HG02840 (cell line): ENCODE data around the gene NEB.
A peak's percentile ranks its signal among the peaks of the same experiment; 100 is the strongest.
"Not testable (repeated sequence)": the region's sequence is repeated elsewhere in the genome, so short reads cannot be mapped to it uniquely, and the experiment has no call there.

ENCODE experiments used
- ATAC-seq: cut with Tn5 transposase; IDR thresholded peaks from one replicate; pipeline ENCODE4 v1.9.1; 2021; ENCODE audit warnings: mild to moderate bottlenecking, moderate library complexity, moderate number of reproducible peaks; ENCODE audit not compliant: unreplicated experiment, low FRiP score

NEB gene

GRCh38 chr2:151654891-151655290, 79.4 kb downstream of the NEB start:
- ATAC-seq = no peak

GRCh38 chr2:151654085-151654484, 80.2 kb downstream of the NEB start:
- no peak for ATAC-seq

GRCh38 chr2:151651274-151651673, 83.0 kb downstream of the NEB start:
- no peak for ATAC-seq

- ATAC-seq = no peak
Observed at GRCh38 chr2:151650456-151650855, 83.8 kb downstream of the NEB start.

GRCh38 chr2:151649966-151650365, 84.3 kb downstream of the NEB start:
- no peak for ATAC-seq

- ATAC-seq = no peak
Observed at GRCh38 chr2:151649400-151649799, 84.9 kb downstream of the NEB start.

GRCh38 chr2:151646512-151646911, 87.8 kb downstream of the NEB start:
- not testable (repeated sequence) for ATAC-seq

GRCh38 chr2:151644580-151644979, 89.7 kb downstream of the NEB start:
- no peak for ATAC-seq

GRCh38 chr2:151641895-151642294, 92.4 kb downstream of the NEB start:
- ATAC-seq = not testable (repeated sequence)

GRCh38 chr2:151640087-151640486, 94.2 kb downstream of the NEB start:
- no peak for ATAC-seq

GRCh38 chr2:151638990-151639389, 95.3 kb downstream of the NEB start:
- ATAC-seq = no peak

- ATAC-seq = no peak
Observed at GRCh38 chr2:151638191-151638933, 95.9 kb downstream of the NEB start.

GRCh38 chr2:151637271-151637781, 97.0 kb downstream of the NEB start:
- ATAC-seq = peak; percentile 47

- no peak for ATAC-seq
Observed at GRCh38 chr2:151634736-151635467, 99.4 kb downstream of the NEB start.

- ATAC-seq = no peak
Observed at GRCh38 chr2:151632993-151633565, 101.2 kb downstream of the NEB start.

- ATAC-seq = no peak
Observed at GRCh38 chr2:151630372-151630771, 103.9 kb downstream of the NEB start.

- ATAC-seq = no peak
Observed at GRCh38 chr2:151627353-151627752, 106.9 kb downstream of the NEB start.

GRCh38 chr2:151624271-151624670, 110.0 kb downstream of the NEB start:
- ATAC-seq = no peak

GRCh38 chr2:151623631-151624030, 110.6 kb downstream of the NEB start:
- no peak for ATAC-seq

GRCh38 chr2:151620761-151621160, 113.5 kb downstream of the NEB start:
- no peak for ATAC-seq

GRCh38 chr2:151619337-151619989, 114.8 kb downstream of the NEB start:
- ATAC-seq = no peak
